SK-N-MC (cell line): ENCODE measurements around the gene NAPSA.

Source experiments
- EZH2 ChIP-seq: fragments of 200-600 bp; sonication (generic); IDR thresholded peaks from one replicate; pipeline ENCODE4 v1.6.1; 2017; ENCODE audit warnings: antibody characterized with exemption
- FOXP2 ChIP-seq: optimal IDR thresholded peaks from 2 replicates; pipeline ENCODE3; 2011; ENCODE audit warnings: mild to moderate bottlenecking, moderate library complexity; ENCODE audit not compliant: insufficient read depth; ENCODE audit errors: extremely low read length, control extremely low read depth
- POLR2AphosphoS5 ChIP-seq: IDR thresholded peaks from 2 replicates; pipeline ENCODE4 v1.6.1; 2012; ENCODE audit warnings: mild to moderate bottlenecking, low read depth, low read length, borderline replicate concordance

- TF ChIP-seq POLR2AphosphoS5 = no peak
- no peak for TF ChIP-seq FOXP2
- TF ChIP-seq EZH2 = no peak
Observed at GRCh38 chr19:50315773-50316448, 49.5 kb downstream of the NAPSA start.
